KMS-11 (cell line): ENCODE measurements around the gene SLC4A8.

Experiments used
- H2AFZ ChIP-seq: fragments of 200-600 bp; sonication (generic); 2 replicates; pipeline ENCODE4 v1.6.1; 2016; ENCODE audit warnings: antibody characterized with exemption, mixed run types, low read depth
- H3K27ac ChIP-seq: fragments of 200-600 bp; sonication (generic); 2 replicates; pipeline ENCODE4 v1.6.1; 2016; ENCODE audit warnings: mild to moderate bottlenecking, mixed run types
- H3K27me3 ChIP-seq: fragments of 200-600 bp; sonication (generic); 2 replicates; pipeline ENCODE4 v1.6.1; 2017; ENCODE audit warnings: mild to moderate bottlenecking, low read depth, mixed run types, moderate library complexity; ENCODE audit not compliant: insufficient read depth
- H3K36me3 ChIP-seq: fragments of 200-600 bp; sonication (generic); 2 replicates; pipeline ENCODE4 v1.6.1; 2017; ENCODE audit warnings: mild to moderate bottlenecking, mixed run types; ENCODE audit not compliant: insufficient read depth
- H3K4me1 ChIP-seq: fragments of 200-600 bp; sonication (generic); 2 replicates; pipeline ENCODE4 v1.6.1; 2016; ENCODE audit warnings: mild to moderate bottlenecking, low read depth, mixed run types; ENCODE audit not compliant: poor library complexity, severe bottlenecking
- H3K4me2 ChIP-seq: fragments of 200-600 bp; sonication (generic); 2 replicates; pipeline ENCODE4 v1.7.0; 2016; ENCODE audit warnings: mild to moderate bottlenecking, mixed run types
- H3K4me3 ChIP-seq: fragments of 200-600 bp; sonication (generic); IDR thresholded peaks from 2 replicates; pipeline ENCODE4 v1.6.1; 2017; ENCODE audit warnings: low read depth, low read length, mixed read lengths; ENCODE audit not compliant: insufficient read depth
- H3K79me2 ChIP-seq: fragments of 200-600 bp; sonication (generic); 2 replicates; pipeline ENCODE4 v1.6.1; 2016; ENCODE audit warnings: low read depth, mixed run types; ENCODE audit not compliant: insufficient read depth
- H3K9ac ChIP-seq: fragments of 200-600 bp; sonication (generic); 2 replicates; pipeline ENCODE4 v1.6.1; 2016; ENCODE audit warnings: mild to moderate bottlenecking, mixed run types
- H4K20me1 ChIP-seq: fragments of 200-600 bp; sonication (generic); 2 replicates; pipeline ENCODE4 v1.6.1; 2016; ENCODE audit warnings: mild to moderate bottlenecking, mixed run types; ENCODE audit not compliant: insufficient read depth
- TF ChIP-seq, protein P1 (sequence below): fragments of 200-600 bp; sonication (generic); conservative IDR thresholded peaks from 2 replicates; pipeline ENCODE4 v1.6.1; 2017; ENCODE audit warnings: low read depth, mild to moderate bottlenecking, antibody characterized with exemption, low read length, moderate library complexity, mixed read lengths

The SLC4A8 gene

DNA sequence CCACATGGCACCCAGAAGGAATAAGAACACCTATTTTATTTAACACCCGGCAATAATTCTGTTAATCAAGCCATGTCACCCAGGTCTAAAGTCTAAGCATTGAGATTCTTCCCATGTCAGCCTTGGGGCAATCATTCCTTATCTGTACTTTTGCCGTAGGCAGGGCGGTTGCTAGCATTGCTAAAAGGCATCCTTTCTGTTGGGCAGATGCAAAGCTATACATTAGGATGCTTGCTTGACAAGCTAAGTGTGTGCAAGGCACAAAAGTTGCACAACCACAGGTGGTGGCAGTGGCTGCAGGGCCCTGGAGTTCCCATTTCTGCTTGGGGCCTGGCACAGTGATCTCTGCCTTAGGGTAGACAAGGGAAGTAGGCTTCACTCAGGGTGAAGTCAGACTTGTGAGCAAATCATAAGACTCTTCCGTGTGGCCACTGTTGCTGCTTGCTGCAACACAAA lies 20.9 kb upstream of the SLC4A8 start:
- H3K27ac ChIP-seq, result no peak overlapping the region
- H3K79me2 ChIP-seq, result no peaks in the 10 kb centered on the region
- no peak overlapping the region for H2AFZ ChIP-seq
- H3K4me3 ChIP-seq, result no peak overlapping the region
- no peaks in the 10 kb centered on the region for H3K36me3 ChIP-seq
- H4K20me1 ChIP-seq, result no peaks in the 10 kb centered on the region
- H3K4me1 ChIP-seq, result no peaks in the 10 kb centered on the region
- no peak overlapping the region for H3K9ac ChIP-seq
- TF ChIP-seq, protein P1, sequence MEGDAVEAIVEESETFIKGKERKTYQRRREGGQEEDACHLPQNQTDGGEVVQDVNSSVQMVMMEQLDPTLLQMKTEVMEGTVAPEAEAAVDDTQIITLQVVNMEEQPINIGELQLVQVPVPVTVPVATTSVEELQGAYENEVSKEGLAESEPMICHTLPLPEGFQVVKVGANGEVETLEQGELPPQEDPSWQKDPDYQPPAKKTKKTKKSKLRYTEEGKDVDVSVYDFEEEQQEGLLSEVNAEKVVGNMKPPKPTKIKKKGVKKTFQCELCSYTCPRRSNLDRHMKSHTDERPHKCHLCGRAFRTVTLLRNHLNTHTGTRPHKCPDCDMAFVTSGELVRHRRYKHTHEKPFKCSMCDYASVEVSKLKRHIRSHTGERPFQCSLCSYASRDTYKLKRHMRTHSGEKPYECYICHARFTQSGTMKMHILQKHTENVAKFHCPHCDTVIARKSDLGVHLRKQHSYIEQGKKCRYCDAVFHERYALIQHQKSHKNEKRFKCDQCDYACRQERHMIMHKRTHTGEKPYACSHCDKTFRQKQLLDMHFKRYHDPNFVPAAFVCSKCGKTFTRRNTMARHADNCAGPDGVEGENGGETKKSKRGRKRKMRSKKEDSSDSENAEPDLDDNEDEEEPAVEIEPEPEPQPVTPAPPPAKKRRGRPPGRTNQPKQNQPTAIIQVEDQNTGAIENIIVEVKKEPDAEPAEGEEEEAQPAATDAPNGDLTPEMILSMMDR, result no peak
- H3K4me2 ChIP-seq, result no peak overlapping the region
- no peaks in the 10 kb centered on the region for H3K27me3 ChIP-seq

DNA sequence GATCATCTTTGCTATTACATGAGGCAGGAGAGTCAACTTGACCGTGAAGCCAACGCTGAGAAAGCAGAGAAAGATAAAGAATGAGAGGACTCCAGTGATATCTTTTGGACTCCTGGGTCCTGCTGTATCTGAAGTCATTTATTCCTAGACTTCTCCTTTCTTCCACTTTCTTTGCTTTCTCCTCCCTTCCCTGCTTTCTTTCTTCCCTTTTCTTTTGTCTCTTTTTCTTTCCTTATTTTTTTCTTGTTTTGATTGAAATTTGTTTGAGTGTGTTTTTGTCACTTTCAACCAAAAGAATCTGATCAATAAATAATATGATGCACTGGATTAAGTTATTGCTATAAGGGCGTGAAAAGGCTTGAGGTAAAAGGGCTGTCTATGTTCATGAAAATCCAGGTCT lies 20.0 kb upstream of the SLC4A8 start:
- Histone ChIP-seq H3K79me2 (no peaks in the 10 kb centered on the region), H3K9ac (no peak overlapping the region), H3K27me3 (no peaks in the 10 kb centered on the region), H4K20me1 (no peaks in the 10 kb centered on the region), H3K4me3 (no peak overlapping the region), H2AFZ (no peak overlapping the region), H3K4me1 (no peaks in the 10 kb centered on the region), H3K27ac (no peak overlapping the region), H3K4me2 (no peak overlapping the region), H3K36me3 (no peaks in the 10 kb centered on the region)
- TF ChIP-seq, protein P1, result no peak

- Histone ChIP-seq H3K4me3 (no peak overlapping the region), H3K36me3 (no peaks in the 10 kb centered on the region), H3K4me1 (no peaks in the 10 kb centered on the region), H2AFZ (no peak overlapping the region), H4K20me1 (no peaks in the 10 kb centered on the region), H3K9ac (no peak overlapping the region), H3K79me2 (no peaks in the 10 kb centered on the region), H3K27ac (no peak overlapping the region), H3K4me2 (no peak overlapping the region), H3K27me3 (no peaks in the 10 kb centered on the region)
- TF ChIP-seq, protein P1, result no peak
These were observed 18.8 kb upstream of the SLC4A8 start for GRCh38 chr12:51405801-51406207.

- H2AFZ ChIP-seq, result no peak overlapping the region
These were observed 18.3 kb upstream of the SLC4A8 start for GRCh38 chr12:51406290-51406689.

More at GRCh38 chr12:51406290-51406689, 18.3 kb upstream of the SLC4A8 start:
- no peak overlapping the region for H3K4me3 ChIP-seq
- no peaks in the 10 kb centered on the region for H3K4me1 ChIP-seq
- H3K36me3 ChIP-seq, result no peaks in the 10 kb centered on the region
- TF ChIP-seq, protein P1, result no peak
- H3K9ac ChIP-seq, result no peak overlapping the region
- no peak overlapping the region for H3K4me2 ChIP-seq
- no peaks in the 10 kb centered on the region for H4K20me1 ChIP-seq
- H3K27me3 ChIP-seq, result no peaks in the 10 kb centered on the region
- H3K79me2 ChIP-seq, result no peaks in the 10 kb centered on the region
- no peak overlapping the region for H3K27ac ChIP-seq
